Aorta (tissue), 5 donors: ENCODE measurements around the gene GDA. TPM values are rescaled to one million over a fixed set of nuclear protein-coding genes. Genes with fewer than 3 reads are reported as not detected.

Experiments used
- ATAC-seq: fragments of 200-7000 bp; cut with Tn5 transposase; one replicate; pipeline ENCODE4 v1.9.1; 2022; ENCODE audit warnings: moderate library complexity; ENCODE audit not compliant: low FRiP score
- DNase-seq, 2 donors: peaks; one replicate each; pipeline ENCODE4 v3.0.0-alpha.2; 2020
- H3K27ac ChIP-seq, 2 donors: one replicate each; pipeline ENCODE4 v1.5.1; 2013; ENCODE audit warnings: low read length in 2 of 2, mild to moderate bottlenecking in 2 of 2, moderate library complexity in 2 of 2, control low read depth in 1 of 2, inconsistent platforms in 1 of 2, low read depth in 1 of 2
- H3K27me3 ChIP-seq, 2 donors: one replicate each; pipeline ENCODE4 v1.6.1; 2013; ENCODE audit warnings: control low read depth in 1 of 2, low read length in 1 of 2, mild to moderate bottlenecking in 1 of 2, moderate library complexity in 1 of 2; ENCODE audit not compliant: insufficient read depth in 2 of 2, control insufficient read depth in 1 of 2
- H3K36me3 ChIP-seq, 2 donors: one replicate each; pipeline ENCODE4 v1.6.1; 2013; ENCODE audit warnings: control low read depth in 1 of 2, low read length in 1 of 2, mild to moderate bottlenecking in 1 of 2; ENCODE audit not compliant: insufficient read depth in 2 of 2, control insufficient read depth in 1 of 2
- H3K4me1 ChIP-seq, 2 donors: one replicate each; pipeline ENCODE4 v1.6.1; 2013; ENCODE audit warnings: low read length in 2 of 2, control low read depth in 1 of 2, mild to moderate bottlenecking in 1 of 2, moderate library complexity in 1 of 2; ENCODE audit not compliant: insufficient read depth in 2 of 2, control insufficient read depth in 1 of 2
- H3K4me3 ChIP-seq, 2 donors: one replicate each; pipeline ENCODE4 v1.5.1; 2013; ENCODE audit warnings: low read length in 2 of 2, control low read depth in 1 of 2, mild to moderate bottlenecking in 1 of 2
- H3K9me3 ChIP-seq: one replicate; pipeline ENCODE4 v1.6.1; 2013; ENCODE audit warnings: mild to moderate bottlenecking, low read length; ENCODE audit not compliant: control insufficient read depth
- WGBS, 2 donors: extraction: QIAGEN DNeasy Blood & Tissue Kit; methylation state at CpG; one replicate each; pipeline ENCODE4 v1.1.7; 2013; 5-methylcytosine and 5-hydroxymethylcytosine counted together
- intact Hi-C, 2 donors: fragments of 100-400 bp; cut with DNase I; formaldehyde crosslinking; loops; one replicate each; pipeline versions ENCODE4 v1.14.2 to v1.15.0; 2022
- polyA plus RNA-seq, 2 donors: library from polyadenylated mRNA; stranded (reverse); fragments of 200-250 nt; gene quantifications; one replicate each; pipeline ENCODE4 v1.2.3, GENCODE V29; 2013
- total RNA-seq, 2 donors: library from RNA; stranded (reverse); fragmentation: NEBNext Ultra II Directional; extraction: Animal tissue kit (Norgen Biotek cat#: 25700); gene quantifications; one replicate each; pipeline ENCODE4 v1.2.1, GENCODE V29; 2021
- donor health status: healthy with polysubstance abuse.
- donor health status: Bipolar disorder and iron deficiency.
- donor health status: DM: no; HTN: no; CAD: no.
- donor health status: DM: no; HTN: no; CAD: no.
- donor health status: DM: yes; HTN: yes; CAD: no.

Gene GDA
- total and polyA plus RNA-seq, 4 donors: 28.7 TPM; not detected in 3

GRCh38 chr9:72156586-72156985, 7.3 kb downstream of the GDA start:
- intact Hi-C loops: no loop called here
- H3K9me3 ChIP-seq: peaks cover 3% of the 10 kb centered on the region
- no peaks in the 10 kb centered on the region for H3K36me3 ChIP-seq
- no peak overlapping the region for H3K27ac ChIP-seq
- H3K4me3 ChIP-seq: no peak overlapping the region
- DNase-seq: no peak
- H3K4me1 ChIP-seq: no peaks in the 10 kb centered on the region
- ATAC-seq: no peak
- no peaks in the 10 kb centered on the region for H3K27me3 ChIP-seq

DNA sequence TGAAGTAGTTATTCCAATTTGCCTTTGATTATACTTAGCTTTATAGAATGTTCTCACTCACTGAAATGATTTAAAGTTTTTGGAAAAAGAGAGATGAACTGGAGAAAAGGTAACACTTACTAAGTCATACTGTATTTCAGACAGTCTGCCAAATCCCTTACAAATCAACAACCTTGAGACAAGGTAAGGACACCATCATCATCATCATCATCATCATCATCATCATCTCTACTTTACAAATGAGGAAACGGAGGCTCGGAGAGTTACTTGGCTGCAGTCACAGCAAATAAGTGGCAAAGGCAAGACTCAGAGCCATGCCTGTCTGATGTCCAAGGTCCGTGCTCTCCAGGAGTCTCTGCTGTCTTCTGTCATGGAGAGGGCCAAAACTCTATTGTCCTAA, 9.4 kb downstream of the GDA start:
- WGBS, 2 donors: 77 to 87% methylated on average over 3 of the region's 3 CpGs
- intact Hi-C loops: no loop called here

DNA sequence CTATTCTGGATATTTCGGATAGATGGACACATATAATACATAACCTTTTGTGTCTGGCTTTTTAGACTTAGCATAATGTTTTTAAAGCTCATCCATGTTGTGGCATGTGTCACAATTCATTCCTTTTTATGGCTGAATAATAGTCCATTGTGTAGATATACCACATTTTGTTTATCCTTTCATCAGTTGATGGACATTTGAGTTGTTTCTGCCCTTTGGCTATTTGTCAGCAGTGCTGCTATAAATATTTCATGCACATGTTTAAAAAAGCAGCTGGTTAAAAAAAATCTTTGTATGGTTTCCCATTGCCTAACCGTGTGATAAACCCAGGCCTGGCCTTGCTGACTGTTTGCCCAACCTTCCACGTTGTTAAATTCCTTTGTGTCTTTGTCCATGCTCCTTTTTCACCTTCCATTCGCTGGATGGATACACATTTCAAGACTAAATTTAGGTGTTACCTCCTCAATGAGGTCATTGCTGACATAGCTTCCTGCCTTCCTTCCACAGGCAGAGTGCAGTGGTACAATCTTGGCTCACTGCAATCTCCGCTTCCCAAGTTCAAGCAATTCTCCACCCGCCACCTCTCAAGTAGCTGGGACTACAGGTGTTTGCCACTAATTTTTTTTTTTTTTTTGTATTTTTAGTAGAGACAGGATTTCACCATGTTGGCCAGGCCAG, 11.3 kb downstream of the GDA start:
- Histone ChIP-seq H3K27me3 (no peaks in the 10 kb centered on the region), H3K4me3 (no peak overlapping the region), H3K27ac (no peak overlapping the region), H3K36me3 (no peaks in the 10 kb centered on the region), H3K9me3 (peaks cover 2% of the 10 kb centered on the region), H3K4me1 (no peaks in the 10 kb centered on the region)
- intact Hi-C loops: no loop called here
- 73 to 81% methylated on average over 6 of the region's 6 CpGs for WGBS, 2 donors
- ATAC-seq (no peak), DNase-seq (no peak)

More for the DNA sequence above, 9.4 kb downstream of the GDA start:
- no peaks in the 10 kb centered on the region for H3K4me1 ChIP-seq
- peaks cover 3% of the 10 kb centered on the region for H3K9me3 ChIP-seq
- H3K27ac ChIP-seq: no peak overlapping the region
- no peak for DNase-seq
- H3K27me3 ChIP-seq: no peaks in the 10 kb centered on the region
- no peak for ATAC-seq
- H3K4me3 ChIP-seq: no peak overlapping the region
- no peaks in the 10 kb centered on the region for H3K36me3 ChIP-seq

GRCh38 chr9:72165326-72165725, 16.1 kb downstream of the GDA start:
- Histone ChIP-seq H3K9me3 (peaks cover 2% of the 10 kb centered on the region), H3K36me3 (no peaks in the 10 kb centered on the region), H3K4me1 (no peaks in the 10 kb centered on the region), H3K27ac (no peak overlapping the region), H3K27me3 (no peaks in the 10 kb centered on the region), H3K4me3 (no peak overlapping the region)
- DNase-seq: no peak
- intact Hi-C loops: no loop called here
- 57 to 66% methylated on average over 7 of the region's 7 CpGs for WGBS, 2 donors
- ATAC-seq: no peak

GRCh38 chr9:72165821-72166547, 16.7 kb downstream of the GDA start:
- Histone ChIP-seq H3K4me1 (no peaks in the 10 kb centered on the region), H3K36me3 (no peaks in the 10 kb centered on the region), H3K9me3 (no peaks in the 10 kb centered on the region), H3K27ac (no peak overlapping the region), H3K4me3 (no peak overlapping the region), H3K27me3 (no peaks in the 10 kb centered on the region)
- no peak for DNase-seq
- 74 to 76% methylated on average over 4 of the region's 4 CpGs for WGBS, 2 donors
- intact Hi-C loops: no loop called here
- no peak for ATAC-seq

DNA sequence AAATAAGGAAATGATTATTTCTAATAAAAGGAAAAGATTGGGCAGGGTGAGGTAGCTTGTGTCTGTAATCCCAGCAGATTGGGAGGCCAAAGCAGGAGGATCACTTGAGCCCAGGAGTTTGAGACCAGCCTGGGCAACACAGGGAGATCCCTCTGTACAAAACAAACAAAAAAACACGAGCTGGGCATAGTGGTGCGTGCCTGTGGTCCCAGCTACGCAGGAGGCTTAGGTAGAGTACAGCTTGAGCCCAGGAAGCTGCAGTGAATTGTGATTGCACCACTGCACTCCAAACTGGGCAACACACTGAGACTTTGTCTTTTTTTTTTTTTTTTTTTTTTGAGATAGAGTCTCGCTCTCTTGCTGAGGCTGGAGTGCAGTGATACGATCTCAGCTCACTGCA, 18.8 kb downstream of the GDA start:
- Histone ChIP-seq H3K27me3 (no peaks in the 10 kb centered on the region), H3K4me3 (no peak overlapping the region), H3K27ac (no peak overlapping the region), H3K9me3 (no peaks in the 10 kb centered on the region), H3K4me1 (no peaks in the 10 kb centered on the region), H3K36me3 (no peaks in the 10 kb centered on the region)
- ATAC-seq: no peak
- WGBS, 2 donors: 75 to 77% methylated on average over 4 to 5 of the region's 5 CpGs
- intact Hi-C loops: no loop called here
- no peak for DNase-seq

GRCh38 chr9:72169178-72169577, 19.9 kb downstream of the GDA start:
- H3K4me3 ChIP-seq: no peak overlapping the region
- intact Hi-C loops: no loop called here
- ATAC-seq: no peak
- H3K4me1 ChIP-seq: no peaks in the 10 kb centered on the region
- DNase-seq: no peak
- no peaks in the 10 kb centered on the region for H3K9me3 ChIP-seq
- no peak overlapping the region for H3K27ac ChIP-seq
- no peaks in the 10 kb centered on the region for H3K27me3 ChIP-seq
- no peaks in the 10 kb centered on the region for H3K36me3 ChIP-seq

- Histone ChIP-seq H3K4me1 (no peaks in the 10 kb centered on the region), H3K9me3 (peaks cover 2% of the 10 kb centered on the region), H3K27me3 (no peaks in the 10 kb centered on the region), H3K4me3 (no peak overlapping the region), H3K27ac (no peak overlapping the region), H3K36me3 (no peaks in the 10 kb centered on the region)
- WGBS, 2 donors: 90 to 95% methylated on average over 4 of the region's 4 CpGs
- intact Hi-C loops: no loop called here
- ATAC-seq (no peak), DNase-seq (no peak)
These were observed 23.8 kb downstream of the GDA start for GRCh38 chr9:72173080-72173479.

GRCh38 chr9:72185561-72185960, 36.3 kb downstream of the GDA start:
- no peaks in the 10 kb centered on the region for H3K27me3 ChIP-seq
- no peaks in the 10 kb centered on the region for H3K4me1 ChIP-seq
- ATAC-seq (no peak), DNase-seq (no peak)
- H3K4me3 ChIP-seq: no peak overlapping the region
- H3K9me3 ChIP-seq: peaks cover 4% of the 10 kb centered on the region
- H3K36me3 ChIP-seq: no peaks in the 10 kb centered on the region
- intact Hi-C loops: no loop called here
- H3K27ac ChIP-seq: no peak overlapping the region
- WGBS, 2 donors: 43 to 54% methylated on average over 2 of the region's 2 CpGs
